Mucosa of descending colon (tissue), 3 donors: ENCODE results near the gene RTBDN. TPM values are rescaled to one million over a fixed set of nuclear protein-coding genes. Genes with fewer than 3 reads are reported as not detected.
A peak's percentile ranks its signal among the peaks of the same experiment; 100 is the strongest.

Source experiments
- ATAC-seq: fragments of 200-7000 bp; cut with Tn5 transposase; one replicate; pipeline ENCODE4 v1.9.1; 2020; ENCODE audit warnings: mild to moderate bottlenecking, moderate library complexity
- DNase-seq, 3 donors: peaks; one replicate each; pipeline ENCODE4 v3.0.0-alpha.2; 2020
- H3K36me3 ChIP-seq: fragments of 200-600 bp; one replicate; pipeline ENCODE4 v1.8.0; 2021; ENCODE audit warnings: low read depth, mild to moderate bottlenecking
- H3K4me1 ChIP-seq: fragments of 200-600 bp; one replicate; pipeline ENCODE4 v1.8.0; 2021; ENCODE audit warnings: low read depth, mild to moderate bottlenecking
- H3K4me3 ChIP-seq: fragments of 200-600 bp; one replicate; pipeline ENCODE4 v1.8.0; 2021; ENCODE audit warnings: mild to moderate bottlenecking
- H3K9me3 ChIP-seq: fragments of 200-600 bp; one replicate; pipeline ENCODE4 v1.8.0; 2021; ENCODE audit warnings: mild to moderate bottlenecking
- CTCF ChIP-seq: fragments of 200-600 bp; IDR thresholded peaks from one replicate; pipeline ENCODE4 v1.8.0; 2022; ENCODE audit warnings: antibody characterized with exemption, mild to moderate bottlenecking
- intact Hi-C, 2 donors: fragments of 100-400 bp; cut with DNase I in 1 of 2; cut with micrococcal nuclease in 1 of 2; formaldehyde crosslinking; loops; one replicate each; pipeline versions ENCODE4 v1.11.0 to v1.11.1; 2022; cut with DNase I, micrococcal nuclease
- total RNA-seq, 3 donors: library from RNA; stranded (reverse); fragmentation: NEBNext Ultra II Directional in 2 of 3; extraction: Animal tissue kit (Norgen Biotek cat#: 25700) in 2 of 3; gene quantifications; one replicate each; pipeline versions ENCODE4 v1.2.1 to v1.2.4, GENCODE V29; 2021 to 2023
- donor health status: DM: no; HTN: no; CAD: no; lungs with moderate emphysema.
- donor health status: DM: no; HTN: no; CAD: no.
- donor health status: DM: no; HTN: yes; CAD: no.

The RTBDN gene
- total RNA-seq, 3 donors from 2014 or later, result 0.87 to 1.7 TPM; not detected in 1

DNA sequence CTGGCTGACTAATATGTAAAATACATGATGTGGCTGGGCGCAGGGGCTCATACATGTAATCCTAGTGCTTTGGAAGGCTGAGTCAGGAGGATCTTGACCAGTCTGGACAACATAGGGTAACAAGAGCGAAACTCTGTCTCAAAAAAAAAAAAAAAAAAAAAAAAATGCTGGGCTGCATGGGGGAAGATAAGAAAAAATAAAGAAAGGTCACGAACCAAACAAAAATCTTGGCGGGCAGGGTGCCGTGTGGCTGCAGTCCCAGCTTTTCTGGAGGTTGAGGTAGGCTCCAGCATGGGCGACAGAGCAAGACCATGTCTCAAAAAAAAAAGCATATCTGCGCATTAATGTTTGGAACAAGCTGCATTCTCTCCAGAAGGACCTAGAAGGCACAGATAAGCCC, 19.3 kb downstream of the RTBDN start:
- ATAC-seq, result no peak
- no peak overlapping the region for H3K4me3 ChIP-seq
- intact Hi-C loops, result no loop called here
- TF ChIP-seq CTCF, result no peak
- no peaks in the 10 kb centered on the region for H3K36me3 ChIP-seq
- DNase-seq, result no peak
- no peaks in the 10 kb centered on the region for H3K9me3 ChIP-seq
- no peaks in the 10 kb centered on the region for H3K4me1 ChIP-seq

DNA sequence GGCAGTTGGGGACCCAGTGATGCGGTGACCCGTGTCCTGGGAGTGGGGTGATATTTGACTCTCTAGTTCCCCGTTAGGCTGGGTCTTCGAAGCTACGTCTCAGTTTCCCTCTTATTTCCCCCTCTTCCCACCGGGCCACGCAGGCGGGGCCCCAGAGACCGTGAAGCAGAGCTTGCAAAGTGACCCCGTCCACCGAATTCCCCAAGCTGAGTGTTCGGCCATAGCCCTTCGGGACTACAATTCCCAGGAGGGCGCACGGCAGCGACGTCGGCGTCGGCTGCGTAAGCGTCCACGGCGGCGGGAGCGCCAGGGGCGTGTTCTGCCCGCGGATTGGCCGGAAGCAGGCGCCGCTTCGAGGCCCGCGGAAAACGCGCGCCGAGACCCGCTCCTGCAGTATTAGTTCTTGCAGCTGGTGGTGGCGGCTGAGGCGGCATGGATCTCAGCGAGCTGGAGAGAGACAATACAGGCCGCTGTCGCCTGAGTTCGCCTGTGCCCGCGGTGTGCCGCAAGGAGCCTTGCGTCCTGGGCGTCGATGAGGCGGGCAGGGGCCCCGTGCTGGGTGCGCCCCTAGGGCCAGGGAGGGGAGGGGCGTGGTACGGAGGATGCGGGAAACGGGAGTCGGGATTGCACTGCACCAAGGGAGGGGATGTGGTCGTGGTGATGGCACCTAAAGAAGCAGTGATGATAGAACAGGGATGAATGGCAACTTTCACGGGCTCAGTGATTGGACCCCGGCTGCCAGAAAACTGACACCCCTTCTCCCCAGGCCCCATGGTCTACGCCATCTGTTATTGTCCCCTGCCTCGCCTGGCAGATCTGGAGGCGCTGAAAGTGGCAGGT, 27.9 kb downstream of the RTBDN start, which contains the start of gene RNASEH2A:
Gene RNASEH2A, plus strand, starts transcription at position 343 of the 840 bp plus-strand sequence. Its CDS starts 90 bp downstream, at position 433.
- no peaks in the 10 kb centered on the region for H3K36me3 ChIP-seq
- no peak for TF ChIP-seq CTCF
- H3K4me1 ChIP-seq, result peaks cover 8% of the 10 kb centered on the region
- peak within 1 kb of the TSS; percentile 20 for H3K4me3 ChIP-seq
- DNase-seq (peak; percentile 93), ATAC-seq (peak; percentile 87)
- intact Hi-C loops, result no loop called here
- H3K9me3 ChIP-seq, result no peaks in the 10 kb centered on the region

GRCh38 chr19:12804051-12804450, 30.3 kb downstream of the RTBDN start:
- Histone ChIP-seq H3K36me3 (no peaks in the 10 kb centered on the region), H3K9me3 (no peaks in the 10 kb centered on the region), H3K4me3 (no peak overlapping the region), H3K4me1 (peaks cover 16% of the 10 kb centered on the region)
- no peak for TF ChIP-seq CTCF
- no peak for ATAC-seq
- DNase-seq, result peak in 1 of 3 donors; percentile 60
- intact Hi-C loops, result no loop called here

- TF ChIP-seq CTCF, result no peak
- H3K4me3 ChIP-seq, result peak overlapping the region; percentile 82
- peak in 2 of 3 donors; percentile 37 to 57 for DNase-seq
- H3K36me3 ChIP-seq, result no peaks in the 10 kb centered on the region
- intact Hi-C loops, result no loop called here
- H3K4me1 ChIP-seq, result peaks cover 16% of the 10 kb centered on the region
- no peaks in the 10 kb centered on the region for H3K9me3 ChIP-seq
- peak; percentile 24 for ATAC-seq
These were observed 31.9 kb downstream of the RTBDN start for GRCh38 chr19:12802267-12803106.

- H3K4me1 ChIP-seq, result peaks cover 9% of the 10 kb centered on the region
- H3K4me3 ChIP-seq, result peak within 1 kb of the TSS; percentile 82
- H3K9me3 ChIP-seq, result no peaks in the 10 kb centered on the region
- ATAC-seq, result peak; percentile 93
- TF ChIP-seq CTCF, result no peak
- H3K36me3 ChIP-seq, result no peaks in the 10 kb centered on the region
- intact Hi-C loops, result no loop called here
- DNase-seq, result peak; percentile 88 to 92 (median 90)
These were observed 32.7 kb downstream of the RTBDN start, which contains the start of the genes PRDX2 and THSD8 for GRCh38 chr19:12801466-12802266. Gene PRDX2, minus strand, starts transcription at chr19:12801800. Its CDS starts 539 bp downstream, at chr19:12801261. Gene THSD8, plus strand, starts transcription at chr19:12802069. Its CDS starts 3 bp downstream, at chr19:12802072.
